GM12891 (cell line): ENCODE data around the gene SIRT3.

Experiments
- POLR2A ChIP-seq: IDR thresholded peaks from 2 replicates; pipeline ENCODE4 v1.6.1; 2011; ENCODE audit warnings: low read depth, low read length, control low read depth
- POLR2AphosphoS5 ChIP-seq: IDR thresholded peaks from 2 replicates; pipeline ENCODE4 v1.6.1; 2011; ENCODE audit warnings: low read depth, low read length, control low read depth
- TAF1 ChIP-seq: IDR thresholded peaks from 2 replicates; pipeline ENCODE4 v1.6.1; 2011; ENCODE audit warnings: low read depth, low read length, control low read depth

DNA sequence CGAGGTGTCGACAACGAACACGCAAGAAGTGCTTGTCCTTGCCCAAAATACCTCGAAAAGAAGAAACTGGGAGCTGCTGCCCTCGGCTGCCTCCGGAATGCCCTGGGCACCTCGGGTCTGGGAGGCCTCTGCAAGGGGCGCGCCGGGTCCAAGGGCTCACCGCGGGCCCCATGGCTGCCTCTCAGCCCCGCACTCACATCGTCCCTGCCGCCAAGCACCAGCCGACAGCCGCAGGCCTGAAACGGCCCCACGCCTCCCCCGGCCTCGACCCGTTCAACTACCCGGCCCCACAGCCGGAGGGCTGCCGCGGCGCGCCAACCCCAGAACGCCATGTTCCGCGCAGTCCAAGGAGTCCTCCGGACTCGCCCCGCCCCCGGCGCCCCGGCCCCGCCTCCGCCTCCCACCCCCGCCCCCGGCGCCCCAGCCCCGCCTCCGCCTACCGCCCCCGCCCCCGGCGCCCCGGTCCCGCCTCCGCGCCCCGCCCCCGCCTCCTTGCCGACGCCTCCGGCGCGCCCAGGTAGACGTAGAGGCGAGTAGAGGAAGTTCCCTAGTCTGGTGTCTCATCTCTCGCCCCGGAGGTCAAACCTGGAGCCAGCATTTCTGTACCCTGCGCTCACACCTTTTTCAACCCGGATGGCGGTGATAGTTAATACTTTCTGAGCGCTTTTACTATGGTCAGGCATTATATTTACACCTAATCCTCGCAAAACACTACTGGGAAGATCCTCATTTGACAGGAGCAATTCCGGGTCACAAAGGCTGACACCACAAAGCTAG is at the start of gene SIRT3:
- TF ChIP-seq TAF1 (peak; percentile 43; the same call in 1 of the 2 replicates), POLR2A (peak; percentile 60), POLR2AphosphoS5 (no peak)
